Right cardiac atrium (tissue), 5 donors: ENCODE results near the gene DNAJC7. TPM values are rescaled to one million over a fixed set of nuclear protein-coding genes. Genes with fewer than 3 reads are reported as not detected.
"Not testable (repeated sequence)": the region's sequence is repeated elsewhere in the genome, so short reads cannot be mapped to it uniquely, and the experiment has no call there.

Experiments
- ATAC-seq, 2 donors: fragments of 200-7000 bp; cut with Tn5 transposase; one replicate each; pipeline versions ENCODE4 v1.8.0 to v1.9.1; 2020; ENCODE audit warnings: moderate library complexity in 2 of 2, mild to moderate bottlenecking in 1 of 2
- DNase-seq, 3 donors: peaks; one replicate each; pipeline ENCODE4 v3.0.0-alpha.2; 2020
- H3K27ac ChIP-seq: one replicate; pipeline ENCODE4 v1.5.1; 2013; ENCODE audit warnings: mild to moderate bottlenecking, low read length, control low read depth, moderate library complexity
- H3K27me3 ChIP-seq: one replicate; pipeline ENCODE4 v1.6.1; 2013; ENCODE audit not compliant: control insufficient read depth, insufficient read depth
- H3K4me1 ChIP-seq: one replicate; pipeline ENCODE4 v1.6.1; 2013; ENCODE audit warnings: low read length; ENCODE audit not compliant: control insufficient read depth, insufficient read depth
- H3K4me3 ChIP-seq: one replicate; pipeline ENCODE4 v1.5.1; 2013; ENCODE audit warnings: low read length, control low read depth
- H3K9me3 ChIP-seq: one replicate; pipeline ENCODE4 v1.6.1; 2013; ENCODE audit warnings: low read length; ENCODE audit not compliant: control insufficient read depth
- WGBS: extraction: QIAGEN DNeasy Blood & Tissue Kit; methylation state at CpG from one replicate; pipeline ENCODE4 v1.1.7; 2013; 5-methylcytosine and 5-hydroxymethylcytosine counted together
- intact Hi-C, 4 donors: fragments of 100-400 bp; cut with DNase I; formaldehyde crosslinking; loops; one replicate each; pipeline versions ENCODE4 v1.11.0 to v1.14.0; 2022 to 2023
- polyA plus RNA-seq: library from polyadenylated mRNA; stranded (reverse); fragments of 200-250 nt; gene quantifications from one replicate; pipeline ENCODE4 v1.2.3, GENCODE V29; 2013
- total RNA-seq, 4 donors: library from RNA; stranded (reverse); fragmentation: NEBNext Ultra II Directional; extraction: Animal tissue kit (Norgen Biotek cat#: 25700); gene quantifications; one replicate each; pipeline ENCODE4 v1.2.1, GENCODE V29; 2021
- donor health status: healthy with polysubstance abuse.
- donor health status: DM: no; HTN: yes; CAD: no.
- donor health status: DM: no; HTN: no; CAD: no.
- donor health status: DM: no; HTN: yes; CAD: no; lungs with severe emphysema.
- donor health status: DM: yes; HTN: yes; CAD: no.

The DNAJC7 gene
- total and polyA plus RNA-seq, 5 donors: 56.2 to 81.5 (median 61.9) TPM

GRCh38 chr17:42012363-42012762 lies 4.9 kb downstream of the DNAJC7 start:
- intact Hi-C loops: loop anchor here in 1 of 4 donors (5.0 kb wide), 1 partner anchor 45 kb away; the partner anchor contains the start of gene CNP
- ATAC-seq, H3K27ac ChIP-seq: not testable (repeated sequence)

GRCh38 chr17:42010898-42011516 lies 6.2 kb downstream of the DNAJC7 start:
- WGBS: 95% methylated on average over 3 of the region's 3 CpGs
- H3K4me3 ChIP-seq: no peak overlapping the region
- H3K27ac ChIP-seq: no peak overlapping the region
- intact Hi-C loops: loop anchor here in 1 of 4 donors (5.0 kb wide), 1 partner anchor 44 kb away; the partner anchor contains the start of gene CNP
- ATAC-seq: no peak
- H3K4me1 ChIP-seq: peaks cover 7% of the 10 kb centered on the region
- H3K27me3 ChIP-seq: no peaks in the 10 kb centered on the region
- H3K9me3 ChIP-seq: no peaks in the 10 kb centered on the region
- DNase-seq: no peak

More at GRCh38 chr17:42012363-42012762, 4.9 kb downstream of the DNAJC7 start:
- H3K4me1 ChIP-seq, H3K9me3 ChIP-seq, H3K4me3 ChIP-seq, DNase-seq, H3K27me3 ChIP-seq: not testable (repeated sequence)
- WGBS: 83% methylated on average over 4 of the region's 4 CpGs

GRCh38 chr17:42010266-42010680 lies 7.0 kb downstream of the DNAJC7 start:
- ATAC-seq (peak; percentile 30 to 60), DNase-seq (peak in 2 of 3 donors; percentile 57 to 61)
- not testable (repeated sequence) for H3K27ac ChIP-seq, H3K4me1 ChIP-seq, H3K9me3 ChIP-seq, H3K27me3 ChIP-seq, H3K4me3 ChIP-seq
- 55% methylated on average over 9 of the region's 9 CpGs for WGBS
- intact Hi-C loops: loop anchor here in 1 of 4 donors (5.0 kb wide), 1 partner anchor 43 kb away; the partner anchor contains the start of gene CNP

- ATAC-seq: no peak
- WGBS: 76% methylated on average over 4 of the region's 4 CpGs
- peaks cover 7% of the 10 kb centered on the region for H3K4me1 ChIP-seq
- DNase-seq: no peak
- no peaks in the 10 kb centered on the region for H3K27me3 ChIP-seq
- H3K9me3 ChIP-seq: no peaks in the 10 kb centered on the region
- intact Hi-C loops: no loop called here
- no peak overlapping the region for H3K4me3 ChIP-seq
- no peak overlapping the region for H3K27ac ChIP-seq
Observed at GRCh38 chr17:42009170-42009569, 8.1 kb downstream of the DNAJC7 start.

- Histone ChIP-seq H3K9me3 (no peaks in the 10 kb centered on the region), H3K27ac (no peak overlapping the region), H3K4me1 (peaks cover 4% of the 10 kb centered on the region), H3K27me3 (no peaks in the 10 kb centered on the region), H3K4me3 (no peak overlapping the region)
- intact Hi-C loops: no loop called here
- no peak for ATAC-seq
- no peak for DNase-seq
- WGBS: 94% methylated on average over 1 of the region's 1 CpG
Observed at GRCh38 chr17:42005166-42005565, 12.1 kb downstream of the DNAJC7 start.

- ATAC-seq: no peak
- intact Hi-C loops: no loop called here
- no peak overlapping the region for H3K4me3 ChIP-seq
- 74% methylated on average over 3 of the region's 3 CpGs for WGBS
- peaks cover 3% of the 10 kb centered on the region for H3K4me1 ChIP-seq
- H3K9me3 ChIP-seq: no peaks in the 10 kb centered on the region
- H3K27ac ChIP-seq: no peak overlapping the region
- DNase-seq: no peak
- no peaks in the 10 kb centered on the region for H3K27me3 ChIP-seq
Observed at GRCh38 chr17:42002792-42003301, 14.4 kb downstream of the DNAJC7 start.

- peaks cover 3% of the 10 kb centered on the region for H3K4me1 ChIP-seq
- H3K9me3 ChIP-seq: no peaks in the 10 kb centered on the region
- no peak for ATAC-seq
- intact Hi-C loops: no loop called here
- H3K27me3 ChIP-seq: no peaks in the 10 kb centered on the region
- no peak overlapping the region for H3K4me3 ChIP-seq
- no peak overlapping the region for H3K27ac ChIP-seq
- no peak for DNase-seq
- WGBS: 83% methylated on average over 7 of the region's 7 CpGs
Observed at GRCh38 chr17:42002175-42002791, 15.0 kb downstream of the DNAJC7 start.

- intact Hi-C loops: no loop called here
- peaks cover 3% of the 10 kb centered on the region for H3K4me1 ChIP-seq
- H3K4me3 ChIP-seq: no peak overlapping the region
- 92% methylated on average over 2 of the region's 2 CpGs for WGBS
- ATAC-seq: no peak
- DNase-seq: no peak
- H3K27ac ChIP-seq: no peak overlapping the region
- H3K9me3 ChIP-seq: no peaks in the 10 kb centered on the region
- H3K27me3 ChIP-seq: no peaks in the 10 kb centered on the region
Observed at GRCh38 chr17:42001729-42002128, 15.5 kb downstream of the DNAJC7 start.

- Histone ChIP-seq H3K4me1 (peaks cover 3% of the 10 kb centered on the region), H3K27ac (no peak overlapping the region), H3K9me3 (no peaks in the 10 kb centered on the region), H3K27me3 (no peaks in the 10 kb centered on the region), H3K4me3 (no peak overlapping the region)
- ATAC-seq (no peak), DNase-seq (no peak)
- intact Hi-C loops: no loop called here
- 70% methylated on average over 3 of the region's 3 CpGs for WGBS
Observed at GRCh38 chr17:42000413-42001133, 16.7 kb downstream of the DNAJC7 start.

- H3K4me1 ChIP-seq: peaks cover 3% of the 10 kb centered on the region
- no peaks in the 10 kb centered on the region for H3K27me3 ChIP-seq
- intact Hi-C loops: no loop called here
- no peak overlapping the region for H3K4me3 ChIP-seq
- WGBS: 43% methylated on average over 2 of the region's 2 CpGs
- no peak for DNase-seq
- no peak overlapping the region for H3K27ac ChIP-seq
- no peaks in the 10 kb centered on the region for H3K9me3 ChIP-seq
- no peak for ATAC-seq
Observed at GRCh38 chr17:41998497-41998896, 18.7 kb downstream of the DNAJC7 start.

- ATAC-seq (no peak), DNase-seq (no peak)
- peaks cover 3% of the 10 kb centered on the region for H3K4me1 ChIP-seq
- no peaks in the 10 kb centered on the region for H3K27me3 ChIP-seq
- no peak overlapping the region for H3K27ac ChIP-seq
- no peaks in the 10 kb centered on the region for H3K9me3 ChIP-seq
- intact Hi-C loops: no loop called here
- 92% methylated on average over 2 of the region's 2 CpGs for WGBS
- no peak overlapping the region for H3K4me3 ChIP-seq
Observed at GRCh38 chr17:41996855-41997164, 20.4 kb downstream of the DNAJC7 start.
